HG03432 (cell line): ENCODE data around the gene PLCE1.

Experiments
- ATAC-seq: cut with Tn5 transposase; IDR thresholded peaks from one replicate; pipeline ENCODE4 v1.9.1; 2021; ENCODE audit warnings: mild to moderate bottlenecking, moderate library complexity; ENCODE audit not compliant: unreplicated experiment

The PLCE1 gene

GRCh38 chr10:94016727-94017714, 23.3 kb downstream of the PLCE1 start:
- ATAC-seq = no peak

GRCh38 chr10:94018107-94018506, 24.4 kb downstream of the PLCE1 start:
- ATAC-seq = no peak

- ATAC-seq = no peak
These were observed 30.2 kb downstream of the PLCE1 start for GRCh38 chr10:94023906-94024305.

- no peak for ATAC-seq
These were observed 30.7 kb downstream of the PLCE1 start for GRCh38 chr10:94024407-94024806.

- ATAC-seq = no peak
These were observed 32.1 kb downstream of the PLCE1 start for GRCh38 chr10:94025806-94026205.

- no peak for ATAC-seq
These were observed 33.5 kb downstream of the PLCE1 start for GRCh38 chr10:94027197-94027596.

GRCh38 chr10:94029955-94030354, 36.2 kb downstream of the PLCE1 start:
- no peak for ATAC-seq

GRCh38 chr10:94035982-94036765, 42.4 kb downstream of the PLCE1 start:
- ATAC-seq = no peak

- ATAC-seq = no peak
These were observed 43.0 kb downstream of the PLCE1 start for GRCh38 chr10:94036766-94037033.

GRCh38 chr10:94037286-94037685, 43.6 kb downstream of the PLCE1 start:
- ATAC-seq = no peak

GRCh38 chr10:94038024-94038423, 44.3 kb downstream of the PLCE1 start:
- ATAC-seq = no peak

GRCh38 chr10:94041206-94041605, 47.5 kb downstream of the PLCE1 start:
- ATAC-seq = no peak

GRCh38 chr10:94042001-94042833, 48.5 kb downstream of the PLCE1 start:
- ATAC-seq = no peak

- no peak for ATAC-seq
These were observed 49.1 kb downstream of the PLCE1 start for GRCh38 chr10:94042834-94043175.
